RCC 7860 (cell line): ENCODE results near the gene COX11.

ENCODE experiments used
- DNase-seq: peaks from one replicate; pipeline ENCODE4 v3.0.0-alpha.2; 2015; ENCODE audit warnings: low spot score
- FAIRE-seq: peaks from 2 replicates; lab custom pipeline; 2012; peaks lifted over from hg19 to GRCh38; lab: Jason Lieb, UNC

COX11 gene

DNA sequence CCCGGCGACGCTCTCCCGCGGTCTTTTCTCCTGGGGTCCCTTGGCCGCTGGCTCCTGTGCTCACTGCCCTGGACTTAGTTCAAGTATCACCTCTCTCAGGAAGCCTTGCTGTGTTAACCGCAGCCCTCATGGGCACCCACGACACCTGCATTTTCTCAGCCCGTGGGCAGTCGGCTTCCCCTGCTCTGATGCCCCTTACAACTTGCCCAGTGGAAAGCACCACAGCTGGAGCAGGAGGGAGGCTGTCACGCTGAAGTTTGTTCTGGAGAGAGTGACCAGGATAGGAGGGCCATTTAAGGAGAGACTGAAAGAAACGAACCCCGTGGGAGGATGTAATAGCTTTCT, 506 bp upstream of the COX11 start:
- no peak for DNase-seq
- FAIRE-seq, result no peak

DNA sequence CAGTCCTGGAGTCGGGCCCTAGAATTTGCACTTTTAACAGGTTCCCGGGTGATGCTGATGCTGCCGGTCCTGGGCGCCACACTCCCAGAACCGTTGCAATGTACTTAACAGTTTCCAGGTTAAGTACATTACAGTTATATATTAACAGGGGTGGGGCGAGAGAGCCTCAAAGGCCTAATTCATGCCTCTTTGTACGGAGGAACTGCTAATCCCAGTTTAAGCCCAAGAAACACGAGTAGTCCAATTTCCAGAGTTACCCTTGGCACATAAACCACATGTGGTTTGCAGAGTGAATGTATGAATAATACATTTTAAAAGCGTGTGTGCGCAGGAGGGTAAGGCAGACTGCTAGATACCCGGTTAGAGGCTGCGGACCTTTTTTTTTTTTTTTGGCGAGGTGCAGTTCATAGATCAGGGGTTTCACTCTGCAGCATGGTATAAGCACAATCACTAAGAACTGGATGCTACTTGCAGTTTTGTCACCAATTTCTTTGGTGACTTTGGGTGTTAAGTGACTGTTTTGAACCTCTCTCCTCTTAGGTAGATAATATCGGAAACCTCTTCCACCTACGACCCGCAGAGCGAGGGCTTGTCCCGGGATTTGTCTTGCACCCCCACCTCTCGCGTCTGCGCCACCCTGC, 713 bp downstream of the COX11 start:
- DNase-seq, result peak; percentile 8
- FAIRE-seq, result no peak

DNA sequence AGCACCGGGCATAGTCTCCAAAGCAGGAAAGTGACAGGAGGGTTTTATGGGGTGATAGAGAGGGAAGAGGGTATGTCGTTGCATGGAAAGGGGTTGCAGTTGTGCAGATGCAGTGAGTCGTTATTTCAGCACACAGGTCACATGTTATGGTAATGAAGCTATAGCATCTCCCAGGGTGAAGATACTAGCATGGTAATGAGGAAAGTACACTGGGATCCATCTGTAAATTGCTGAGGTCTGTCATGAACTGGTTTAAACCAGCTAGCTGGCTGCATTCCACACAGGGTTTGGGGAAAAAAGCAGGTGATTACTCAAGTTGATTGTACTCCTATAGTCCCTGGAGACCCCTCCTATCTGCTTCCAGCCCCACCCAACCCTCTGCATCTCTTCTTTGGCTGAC, 11.7 kb downstream of the COX11 start:
- FAIRE-seq (no peak), DNase-seq (no peak)

DNA sequence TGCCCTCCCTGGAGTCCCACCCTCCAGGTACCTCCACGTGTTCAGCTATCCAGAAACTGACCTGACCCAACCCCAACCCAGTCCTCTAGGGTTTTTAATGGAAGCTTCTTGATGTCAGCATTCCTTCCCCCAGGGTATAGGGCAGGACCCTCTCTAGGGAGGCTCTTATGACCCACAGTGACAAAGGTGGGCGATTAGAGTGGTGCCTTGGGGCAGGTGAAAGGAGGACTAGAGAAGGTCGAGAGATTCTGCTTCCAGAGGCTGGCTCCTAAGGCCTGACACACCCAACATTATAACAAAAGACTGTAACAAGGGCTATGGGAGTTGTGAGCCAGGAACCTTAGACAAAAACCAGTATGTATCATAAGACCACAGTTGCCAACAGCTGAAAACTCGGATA, 17.2 kb downstream of the COX11 start:
- no peak for DNase-seq
- no peak for FAIRE-seq

DNA sequence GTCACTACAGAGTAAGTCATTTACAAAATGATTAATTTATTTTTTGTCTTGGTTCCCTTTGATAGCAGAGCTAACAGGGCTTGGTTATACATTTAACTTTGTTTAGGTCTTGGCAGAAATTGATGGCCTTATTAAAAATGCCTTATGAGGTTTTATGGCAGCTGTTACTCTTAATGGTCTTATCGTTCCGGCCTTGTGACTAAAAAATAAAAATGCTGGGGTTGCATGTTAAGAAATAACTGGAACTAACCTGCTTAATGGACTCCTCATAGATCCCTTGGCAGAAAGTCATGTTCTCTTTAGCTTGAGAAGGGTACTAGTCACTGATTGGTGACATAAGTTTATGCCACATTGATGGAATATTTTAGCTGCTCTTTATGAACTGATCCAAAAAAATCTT, 18.3 kb downstream of the COX11 start:
- DNase-seq, result no peak
- FAIRE-seq, result no peak

DNA sequence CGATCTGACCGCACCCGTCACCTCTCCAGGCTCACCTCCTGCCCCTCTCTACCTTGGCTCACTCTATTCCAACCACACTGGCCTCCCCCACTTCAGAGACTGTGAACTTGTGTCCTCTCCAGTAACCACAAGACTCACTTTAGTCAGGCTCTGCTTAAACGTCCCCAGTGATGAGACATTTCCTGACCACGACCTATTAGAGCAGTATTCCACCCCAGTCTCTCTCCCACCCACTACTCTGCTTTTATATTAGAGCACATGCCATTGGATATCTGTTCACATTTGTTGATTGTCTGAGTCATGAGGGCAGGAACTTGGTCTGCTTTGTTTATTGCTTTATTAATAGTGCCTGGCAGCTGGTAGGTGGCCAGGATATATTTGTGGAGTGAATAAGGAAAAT, 20.1 kb downstream of the COX11 start:
- FAIRE-seq (peak; percentile 98), DNase-seq (peak; percentile 99)

DNA sequence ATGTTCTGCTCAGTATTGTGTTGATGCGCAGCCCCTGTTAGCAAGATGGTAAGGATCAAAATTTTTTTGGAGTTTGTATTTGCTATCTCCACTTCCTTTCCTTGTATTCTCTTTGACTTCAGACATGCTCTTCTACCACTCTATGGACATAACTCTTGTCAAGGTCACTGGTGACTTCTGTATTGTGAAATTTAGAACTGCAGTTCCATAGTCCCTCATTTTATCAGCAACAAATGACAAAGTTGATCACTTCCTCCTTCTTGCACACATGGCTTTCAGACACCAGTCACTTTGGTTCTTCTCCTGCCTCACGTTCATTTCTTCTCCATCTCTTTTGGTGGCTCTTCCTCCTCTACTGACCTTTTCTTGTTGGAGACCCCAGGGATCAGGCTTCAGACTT, 21.1 kb downstream of the COX11 start:
- FAIRE-seq, result no peak
- DNase-seq, result no peak

DNA sequence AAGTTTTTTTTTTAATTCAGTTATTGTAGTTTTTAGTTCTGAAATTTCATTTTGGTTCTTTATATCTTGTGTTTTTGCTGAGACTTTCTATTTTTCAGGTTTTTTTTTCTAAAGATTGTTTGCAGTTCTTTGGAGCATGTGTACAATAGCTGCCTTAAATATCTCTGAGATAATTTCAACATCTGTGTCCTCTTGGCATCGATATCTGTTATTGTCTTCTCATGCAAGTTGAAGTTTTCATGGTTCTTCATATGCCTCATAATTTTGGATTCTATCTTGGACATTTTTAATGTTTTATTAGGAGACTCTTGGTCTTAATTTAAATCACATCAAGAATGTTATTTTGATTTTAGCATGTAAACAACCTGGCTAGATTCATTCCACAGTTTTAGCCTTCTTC, 22.8 kb downstream of the COX11 start:
- DNase-seq, result no peak
- FAIRE-seq, result no peak

DNA sequence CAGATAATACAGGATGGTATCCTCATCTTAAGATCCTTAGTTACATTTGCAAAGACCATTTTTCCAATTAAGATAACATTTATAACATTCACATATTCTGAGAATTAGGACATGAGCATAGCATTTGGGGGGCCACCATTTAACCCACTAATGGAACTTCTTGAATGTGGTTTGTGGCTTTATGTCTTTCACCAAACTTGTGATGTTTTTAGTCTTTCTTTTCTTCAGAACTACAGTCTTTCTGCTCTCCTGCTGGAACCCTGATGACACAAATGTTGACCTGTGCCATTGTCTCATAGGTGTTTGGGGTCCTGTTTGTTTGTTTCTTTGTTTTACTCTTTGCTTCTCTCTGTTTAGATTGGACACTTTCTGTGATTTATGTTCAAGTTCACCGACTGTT, 23.2 kb downstream of the COX11 start:
- DNase-seq (no peak), FAIRE-seq (no peak)

DNA sequence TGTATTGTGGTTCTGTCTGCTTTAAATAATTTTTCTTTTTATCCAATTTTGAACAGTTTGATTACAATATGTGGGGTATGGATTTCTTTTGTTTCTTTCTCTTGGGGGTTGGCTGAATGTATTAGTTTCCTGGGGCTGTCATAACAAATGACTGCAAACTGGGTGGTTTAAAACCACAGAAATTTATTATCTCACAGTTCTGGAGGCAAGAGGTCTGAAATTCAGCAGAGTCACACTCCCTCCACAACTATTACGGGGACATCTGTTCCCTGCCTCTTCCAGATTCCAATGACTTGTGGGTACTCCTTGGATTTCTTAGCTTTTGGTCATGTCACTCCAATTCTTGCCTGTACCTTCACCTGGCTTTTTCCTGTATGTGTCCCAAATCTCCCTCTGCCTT, 23.7 kb downstream of the COX11 start:
- FAIRE-seq (peak; percentile 11), DNase-seq (peak; percentile 57)

DNA sequence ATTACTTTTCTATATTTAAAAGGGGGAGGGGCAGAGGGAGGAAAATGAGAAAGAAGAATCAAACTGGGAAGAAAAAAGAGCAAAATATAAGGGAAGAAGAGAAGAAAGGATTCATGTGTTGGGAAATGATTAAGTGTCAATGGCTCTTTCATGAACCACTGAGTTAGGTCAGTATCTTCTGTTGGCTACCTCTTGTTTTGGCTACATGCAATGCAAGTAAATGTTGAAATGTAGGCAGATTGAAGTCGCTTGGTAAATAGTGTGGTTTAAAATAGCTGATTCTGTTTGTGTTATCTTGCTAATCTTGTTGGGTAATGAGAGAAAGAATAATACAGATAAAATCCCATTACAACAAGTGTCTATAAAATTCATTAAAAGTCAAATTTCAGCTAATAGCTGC, 27.2 kb downstream of the COX11 start:
- DNase-seq (no peak), FAIRE-seq (no peak)

DNA sequence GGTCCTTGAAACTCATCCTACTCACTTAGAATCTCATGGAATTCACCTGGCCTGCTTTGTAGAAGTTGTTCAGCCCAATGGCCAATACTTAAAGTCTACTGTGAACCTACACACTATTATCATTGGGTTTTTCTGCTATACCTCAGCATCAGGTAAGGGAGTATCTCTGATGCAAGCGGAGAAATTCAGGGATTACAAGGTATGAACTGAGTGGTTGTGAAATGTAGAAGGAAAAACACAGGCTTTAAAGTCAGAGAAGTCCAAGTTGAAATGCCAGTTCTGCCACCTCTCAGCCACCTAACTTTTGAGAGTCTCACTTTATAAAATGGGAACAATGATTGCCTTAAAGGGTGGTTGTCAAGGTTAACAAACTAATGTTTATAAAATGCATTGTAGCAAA, 31.0 kb downstream of the COX11 start:
- FAIRE-seq (no peak), DNase-seq (no peak)

DNA sequence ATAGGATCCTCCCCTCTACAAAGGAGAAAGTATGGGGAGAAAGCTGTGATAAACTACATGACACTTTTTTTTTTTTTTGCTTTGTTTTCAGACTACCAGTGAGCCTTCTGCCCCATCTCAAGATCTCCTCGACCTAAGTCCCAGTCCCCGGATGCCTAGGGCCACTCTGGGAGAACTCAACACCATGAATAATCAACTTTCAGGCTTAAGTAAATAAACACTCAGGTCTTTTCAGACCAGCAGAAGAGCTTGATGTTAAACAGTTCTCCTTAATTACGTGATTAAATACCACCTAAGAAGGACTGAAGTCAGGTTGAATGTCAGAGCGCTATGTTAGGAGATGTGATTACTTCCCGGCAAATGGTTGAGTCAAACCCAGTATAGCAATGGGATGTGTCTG, 31.4 kb downstream of the COX11 start:
- DNase-seq, result no peak
- FAIRE-seq, result no peak

DNA sequence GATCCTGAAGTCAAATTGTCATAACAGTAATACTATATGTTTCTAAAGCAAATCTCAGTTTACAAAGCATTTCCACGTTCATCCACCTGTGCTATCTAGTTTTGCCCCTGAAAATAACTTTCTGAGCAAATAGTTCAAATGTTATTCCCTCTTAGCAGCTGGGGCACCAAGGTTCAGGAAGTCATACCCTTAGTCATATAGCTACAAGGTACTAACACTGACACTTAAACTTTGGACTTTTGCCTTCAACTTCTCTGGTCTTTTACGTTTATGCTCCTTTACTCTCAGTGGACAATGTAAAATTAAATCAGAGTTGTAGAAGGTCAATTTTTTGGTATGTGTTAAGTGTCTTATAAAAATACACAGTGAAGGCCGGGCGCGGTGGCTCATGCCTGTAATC, 33.0 kb downstream of the COX11 start:
- DNase-seq (no peak), FAIRE-seq (no peak)

DNA sequence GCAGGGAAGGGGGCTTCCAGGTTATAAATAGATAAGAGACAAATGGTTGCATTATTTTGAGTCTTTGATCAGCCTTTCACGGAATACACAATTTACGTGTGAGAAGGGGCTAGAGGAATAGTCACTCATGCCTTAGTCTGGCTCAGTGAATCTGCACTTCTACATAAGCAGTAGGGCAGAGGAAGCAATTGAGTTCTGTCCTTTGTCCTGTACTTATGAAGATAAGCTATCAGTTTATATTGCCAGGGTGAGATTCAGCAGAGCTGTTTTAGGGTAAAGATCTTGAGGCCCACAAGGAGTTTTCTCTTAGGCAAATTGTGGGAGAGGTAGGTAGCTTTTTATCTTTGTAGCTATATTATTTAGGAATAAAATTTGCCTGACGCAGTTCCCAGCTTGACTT, 34.5 kb downstream of the COX11 start:
- DNase-seq (no peak), FAIRE-seq (no peak)

DNA sequence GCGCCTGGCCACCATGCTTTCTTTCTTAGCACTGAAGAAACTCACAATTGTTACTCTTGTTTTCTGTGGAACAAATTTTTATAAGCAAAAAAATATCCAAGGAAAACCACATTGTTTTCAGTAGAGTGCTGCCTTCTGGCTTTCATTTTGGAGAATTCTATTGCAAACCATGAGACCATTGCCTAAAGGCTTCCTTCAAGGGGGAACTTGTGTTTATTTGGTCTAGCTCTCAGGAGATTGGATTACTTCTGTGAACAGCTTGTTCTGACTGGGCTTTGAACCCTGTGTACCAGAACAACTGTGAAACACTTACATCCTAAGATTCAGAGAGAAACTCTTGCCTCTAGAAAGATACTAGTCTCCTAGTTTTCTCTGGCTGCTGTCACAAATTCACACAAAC, 35.7 kb downstream of the COX11 start:
- FAIRE-seq, result no peak
- DNase-seq, result no peak

DNA sequence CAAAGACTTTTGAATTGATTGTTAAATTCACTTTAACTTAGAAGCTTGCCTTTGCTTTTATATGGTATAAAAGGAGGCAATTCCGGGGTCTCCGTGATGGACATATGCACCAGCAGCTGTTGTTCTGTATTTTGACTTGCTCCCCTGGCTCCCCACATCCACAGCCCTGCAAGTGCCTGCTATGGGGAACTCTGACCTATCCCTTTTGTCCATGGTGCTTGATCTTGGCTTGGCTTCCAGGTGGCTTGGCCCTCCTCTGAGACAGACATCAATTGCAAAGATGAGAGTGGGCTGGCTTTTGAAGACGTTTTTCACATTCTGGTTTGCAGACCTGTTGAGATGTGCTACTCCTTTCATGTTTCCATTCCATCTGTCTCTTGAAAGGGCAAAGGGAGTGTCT, 40.9 kb downstream of the COX11 start:
- no peak for DNase-seq
- FAIRE-seq, result no peak

DNA sequence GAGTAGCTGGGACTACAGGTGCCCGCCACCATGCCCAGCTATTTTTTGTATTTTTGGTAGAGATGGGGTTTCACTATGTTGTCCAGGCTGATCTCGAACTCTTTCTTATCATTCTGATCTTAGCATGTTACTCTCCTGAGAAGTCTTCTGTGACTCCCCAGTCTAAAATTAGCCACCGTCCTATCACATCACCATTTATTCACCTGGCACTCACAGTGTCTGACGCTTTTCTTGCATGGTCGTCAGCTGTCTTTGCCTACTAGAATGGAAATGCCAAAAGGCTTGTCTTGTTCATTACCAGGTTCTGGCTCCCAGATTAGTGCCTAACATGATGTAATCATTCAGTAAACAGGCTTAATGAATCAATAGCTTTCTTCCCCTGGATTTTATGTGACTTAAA, 44.0 kb downstream of the COX11 start:
- DNase-seq (no peak), FAIRE-seq (no peak)

DNA sequence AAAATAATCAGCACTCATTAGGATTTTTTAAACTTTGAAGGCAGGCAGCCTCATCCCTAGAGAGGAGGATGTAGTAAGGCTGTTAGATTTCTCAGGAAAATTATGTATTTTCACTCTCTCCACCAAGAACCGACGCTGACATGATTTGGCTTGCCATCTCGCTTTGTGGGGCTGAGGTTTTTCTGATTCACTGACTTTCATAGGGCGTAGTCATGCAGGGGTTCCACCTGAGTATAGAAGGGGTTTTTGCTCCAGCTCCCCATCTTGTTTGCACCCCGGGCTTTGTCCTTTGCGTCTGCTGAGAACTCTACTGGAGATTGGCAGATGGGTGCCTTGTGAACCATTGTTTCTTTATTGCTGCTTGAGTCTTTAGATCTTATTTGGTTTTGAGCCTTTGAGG, 47.6 kb downstream of the COX11 start:
- DNase-seq (no peak), FAIRE-seq (no peak)

DNA sequence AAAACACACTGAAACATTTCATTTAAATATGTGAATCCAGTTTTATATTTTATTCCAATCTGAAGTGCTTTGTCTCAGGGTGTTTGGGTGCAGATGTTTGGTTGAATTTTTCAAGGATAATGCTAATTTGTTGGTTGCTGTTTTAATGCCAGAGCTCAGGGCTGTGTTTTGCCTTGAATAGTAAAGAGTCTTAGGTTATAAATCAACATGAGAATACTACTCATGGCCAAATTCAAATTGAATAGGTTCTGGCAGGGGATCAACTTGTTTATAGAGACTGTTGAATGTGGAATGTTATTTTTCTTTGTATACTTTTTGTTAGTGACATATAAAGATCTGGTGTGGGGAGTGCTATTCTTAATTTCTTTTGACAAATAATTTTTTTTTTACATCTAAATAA, 49.0 kb downstream of the COX11 start:
- DNase-seq (no peak), FAIRE-seq (no peak)

DNA sequence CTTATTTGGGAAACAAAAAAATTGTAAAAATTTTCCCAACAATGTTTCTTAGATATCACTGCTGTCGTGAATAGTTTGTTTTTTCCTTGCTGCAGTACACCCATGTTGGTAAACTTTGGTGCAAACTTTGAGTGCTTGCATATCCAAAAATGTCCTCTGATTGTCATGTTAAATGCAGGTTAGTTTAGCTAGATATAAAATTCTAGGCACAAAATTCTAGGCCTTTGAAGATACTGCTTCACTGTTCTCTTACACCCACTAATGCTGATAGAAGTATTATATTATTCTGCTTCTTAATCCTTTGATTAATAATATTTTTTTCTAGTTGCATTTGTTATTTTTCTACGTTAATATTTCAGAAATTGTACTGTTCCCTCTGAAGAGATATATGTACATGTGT, 51.7 kb downstream of the COX11 start:
- FAIRE-seq (no peak), DNase-seq (no peak)
